T-helper 17 cell (primary cell): ENCODE results near the gene NISCH. TPM values are rescaled to one million over a fixed set of nuclear protein-coding genes. Genes with fewer than 3 reads are reported as not detected.

Source experiments
- total RNA-seq, 4 donors: library from RNA in 2 of 4; stranded (reverse) in 2 of 4; gene quantifications; one replicate each; pipeline ENCODE4 v1.2.3 and lab custom pipeline; 2022 to 2026

The NISCH gene
- total RNA-seq, 2 donors from 2014 or later = 121 to 146 TPM

Other genes with a start within 250 kb of the NISCH start
- under 1 TPM in 1 of 2 donors, not detected in 1; 0.42 TPM for gene TLR9, start 230.0 kb upstream of the NISCH start, total RNA-seq
- 10 to 100 TPM; 44.8 to 48.2 TPM for gene TWF2, start 216.4 kb upstream of the NISCH start, total RNA-seq
- 10 to 100 TPM; 43.9 to 58.0 TPM for gene PPM1M, start 209.8 kb upstream of the NISCH start, total RNA-seq
- gene WDR82, start 177.0 kb upstream of the NISCH start, total RNA-seq = 100 to 1,000 TPM; 109 to 114 TPM
- gene GLYCTK, start 167.8 kb upstream of the NISCH start, total RNA-seq = 10 to 100 TPM; 30.6 to 42.2 TPM
- gene DNAH1, start 139.3 kb upstream of the NISCH start, total RNA-seq = 10 to 100 TPM; 50.3 to 58.5 TPM
- 100 to 1,000 TPM; 107 to 114 TPM for gene BAP1, start 45.6 kb upstream of the NISCH start, total RNA-seq
- 10 to 100 TPM; 11.1 to 13.0 TPM for gene PHF7, start 44.9 kb upstream of the NISCH start, total RNA-seq
- 1 to 10 TPM; 1.5 to 2.3 TPM for gene SEMA3G, start 10.5 kb upstream of the NISCH start, total RNA-seq
- gene TNNC1, start 1.6 kb upstream of the NISCH start, total RNA-seq = 1 to 10 TPM; 3.7 to 3.8 TPM
- 1 to 10 TPM; 1.7 to 4.9 TPM for gene STAB1, start 39.7 kb downstream of the NISCH start, total RNA-seq
- 1 to 10 TPM; 2.3 to 2.5 TPM for gene NT5DC2, start 78.3 kb downstream of the NISCH start, total RNA-seq
- 1 to 10 TPM; 4.9 to 8.0 TPM for gene UQCC5, start 81.0 kb downstream of the NISCH start, total RNA-seq
- 10 to 100 TPM; 62.8 to 70.8 TPM for gene PBRM1, start 230.3 kb downstream of the NISCH start, total RNA-seq
- 100 to 1,000 TPM; 109 to 117 TPM for gene GNL3, start 230.4 kb downstream of the NISCH start, total RNA-seq